B cell (primary cell): ENCODE data around the gene DNAJA4. TPM values are rescaled to one million over a fixed set of nuclear protein-coding genes. Genes with fewer than 3 reads are reported as not detected.
A peak's percentile ranks its signal among the peaks of the same experiment; 100 is the strongest.

Experiments
- ATAC-seq: fragments of 200-7000 bp; cut with Tn5 transposase; one replicate; pipeline ENCODE4 v1.10.0; 2021; ENCODE audit warnings: low read depth, mild to moderate bottlenecking, moderate number of reproducible peaks, moderate library complexity
- CTCF ChIA-PET: fragments of 350-600 bp; sonication (Branson Sonifier 250); formaldehyde crosslinking; loops from one replicate; lab custom pipeline; 2021; ENCODE audit warnings: antibody characterized with exemption, inconsistent platforms; lab: Charles Lee
- POLR2A ChIA-PET: fragments of 350-600 bp; sonication (Branson Sonifier 250); formaldehyde crosslinking; loops from one replicate; lab custom pipeline; 2021; ENCODE audit warnings: antibody characterized with exemption; lab: Charles Lee
- DNase-seq: peaks from one replicate; pipeline ENCODE4 v3.0.0; 2013
- H2AFZ ChIP-seq: 2 replicates; pipeline ENCODE4 v1.6.1; 2012; ENCODE audit warnings: mild to moderate bottlenecking, low read depth, low read length; ENCODE audit not compliant: insufficient read depth, poor library complexity, severe bottlenecking
- H3K27ac ChIP-seq, 2 donors: 1 replicate in 1 of 2; 2 replicates in 1 of 2; pipeline ENCODE4 v1.5.1; 2012 to 2013; ENCODE audit warnings: low read length in 2 of 2, mild to moderate bottlenecking in 2 of 2, moderate library complexity in 1 of 2
- H3K27me3 ChIP-seq, 4 experiments: fragments of 200-600 bp in 1 of 4; sonication (generic) in 1 of 4; replicated peaks in 1 of 4; 1 replicate in 2 of 4; 2 replicates in 2 of 4; pipeline versions ENCODE4 v1.6.1 to v1.7.0; 2013 to 2016; ENCODE audit warnings: low read length in 3 of 4, mild to moderate bottlenecking in 2 of 4, mixed read lengths in 1 of 4, moderate library complexity in 1 of 4; ENCODE audit not compliant: insufficient read depth in 4 of 4, control insufficient read depth in 3 of 4; ENCODE audit errors: control extremely low read depth in 1 of 4
- H3K36me3 ChIP-seq, 2 experiments: replicated peaks in 1 of 2; 1 replicate in 1 of 2; 2 replicates in 1 of 2; pipeline versions ENCODE4 v1.6.1 to v1.7.1; 2013; ENCODE audit warnings: low read length in 1 of 2; ENCODE audit not compliant: insufficient read depth in 2 of 2, control insufficient read depth in 1 of 2; ENCODE audit errors: control extremely low read depth in 1 of 2, extremely low read depth in 1 of 2
- H3K4me1 ChIP-seq, 2 donors: fragments of 200-600 bp in 1 of 2; sonication (generic) in 1 of 2; 1 replicate in 1 of 2; 2 replicates in 1 of 2; pipeline versions ENCODE4 v1.5.1 to v1.6.1; 2013 to 2017; ENCODE audit warnings: low read length in 2 of 2; ENCODE audit not compliant: control insufficient read depth in 2 of 2, insufficient read depth in 2 of 2
- H3K4me2 ChIP-seq: replicated peaks from 2 replicates; pipeline ENCODE3; 2012; ENCODE audit warnings: mild to moderate bottlenecking, low read depth, low read length; ENCODE audit not compliant: poor library complexity, severe bottlenecking
- H3K4me3 ChIP-seq, 5 experiments: fragments of 200-600 bp in 1 of 5; sonication (generic) in 1 of 5; 1 replicate in 3 of 5; 2 replicates in 2 of 5; pipeline versions ENCODE4 v1.5.1 to v1.7.0; 2011 to 2016; ENCODE audit warnings: low read length in 4 of 5, mild to moderate bottlenecking in 4 of 5, low read depth in 2 of 5, control low read depth in 1 of 5, moderate library complexity in 1 of 5; ENCODE audit not compliant: insufficient read depth in 1 of 5; ENCODE audit errors: control extremely low read depth in 1 of 5, extremely low read depth in 1 of 5
- H3K79me2 ChIP-seq: fragments of 200-600 bp; sonication (generic); one replicate; pipeline ENCODE4 v1.6.0; 2016; ENCODE audit warnings: low read length; ENCODE audit not compliant: control insufficient read depth, insufficient read depth
- H3K9ac ChIP-seq: fragments of 200-600 bp; sonication (generic); 2 replicates; pipeline ENCODE4 v1.6.1; 2017; ENCODE audit warnings: mild to moderate bottlenecking, low read length, moderate library complexity
- H3K9me3 ChIP-seq, 3 donors: one replicate each; pipeline versions ENCODE4 v1.6.1 to v1.7.1; 2013; ENCODE audit warnings: low read length in 2 of 3; ENCODE audit not compliant: control insufficient read depth in 2 of 3, insufficient read depth in 1 of 3; ENCODE audit errors: control extremely low read depth in 1 of 3
- H4K20me1 ChIP-seq: 2 replicates; pipeline ENCODE4 v1.6.0; 2012; ENCODE audit warnings: mild to moderate bottlenecking, low read length; ENCODE audit not compliant: insufficient read depth, control insufficient read depth, poor library complexity, severe bottlenecking
- H3K27ac Mint-ChIP-seq: one replicate; pipeline ENCODE4 v1.8.0; 2021; ENCODE audit warnings: mixed read lengths
- H3K27me3 Mint-ChIP-seq: one replicate; pipeline ENCODE4 v1.8.0; 2021; ENCODE audit warnings: mixed read lengths
- H3K4me1 Mint-ChIP-seq: one replicate; pipeline ENCODE4 v1.8.0; 2021; ENCODE audit warnings: mixed read lengths
- H3K4me3 Mint-ChIP-seq: one replicate; pipeline ENCODE4 v1.8.0; 2021; ENCODE audit warnings: mixed read lengths
- H3K9me3 Mint-ChIP-seq: one replicate; pipeline ENCODE4 v1.8.0; 2022; ENCODE audit warnings: mixed read lengths; ENCODE audit not compliant: insufficient read depth
- CTCF ChIP-seq: fragments of 200-600 bp; IDR thresholded peaks from one replicate; pipeline ENCODE4 v1.8.0; 2022; ENCODE audit warnings: antibody characterized with exemption, mild to moderate bottlenecking
- EZH2 ChIP-seq: IDR thresholded peaks from 2 replicates; pipeline ENCODE4 v1.6.1; 2012; ENCODE audit warnings: borderline replicate concordance, low read depth, mild to moderate bottlenecking, moderate library complexity, low read length; ENCODE audit not compliant: insufficient read depth, poor library complexity, severe bottlenecking
- WGBS: methylation state at CpG from one replicate; pipeline ENCODE4 v1.1.5; 2013; ENCODE audit warnings: missing lambda C conversion rate; ENCODE audit not compliant: insufficient coverage; 5-methylcytosine and 5-hydroxymethylcytosine counted together
- intact Hi-C: fragments of 100-400 bp; cut with micrococcal nuclease; formaldehyde crosslinking; loops from one replicate; pipeline ENCODE4 v1.10.0; 2022
- polyA minus RNA-seq: library from RNA; depleted of rRNA, polyadenylated mRNA; stranded (reverse); fragments of >200 nt; gene quantifications from 2 replicates; pipeline ENCODE4 v1.2.3, GENCODE V29; 2012
- polyA plus RNA-seq: library from polyadenylated mRNA; depleted of rRNA; stranded (reverse); fragments of >200 nt; gene quantifications from 2 replicates; pipeline ENCODE4 v1.2.3, GENCODE V29; 2012
- total RNA-seq, 2 donors: library from RNA; stranded (reverse); fragments of 120-200 nt in 1 of 2; gene quantifications; 1 replicate in 1 of 2; 2 replicates in 1 of 2; pipeline versions ENCODE4 v1.2.3 to v1.2.4, GENCODE V29; 2013 to 2022

DNAJA4 gene
- total RNA-seq (16.9 and 20.0 TPM in 2 replicates), polyA plus RNA-seq (13.2 and 19.2 TPM in 2 replicates), polyA minus RNA-seq (6.6 and 9.9 TPM in 2 replicates)
- 4.7 TPM for total RNA-seq (2013)

- POLR2A ChIA-PET, result interaction anchor here (0.5 to 1.3 kb wide), 2 partner anchors 35 to 1729 kb away, joined by 4 to 7 read pairs; partner anchors contain the start of gene SKIC8
Measured at GRCh38 chr15:78264304-78265136, at the start of gene DNAJA4. TSS of gene DNAJA4 (plus strand) at chr15:78264562. CDS start at chr15:78264764, 202 bp downstream.

More at GRCh38 chr15:78264304-78265136, at the start of gene DNAJA4:
- Histone ChIP-seq H3K9me3 (no peaks in the 10 kb centered on the region), H3K4me2 (peak within 1 kb of the TSS; percentile 82), H3K4me1 (peaks cover 10% of the 10 kb centered on the region in 2 donors), H3K36me3 (no peaks in the 10 kb centered on the region), H3K79me2 (no peaks in the 10 kb centered on the region), H3K27me3 (peaks cover 0 to 3% (median 0%) of the 10 kb centered on the region in 4 experiments), H3K9ac (peak within 1 kb of the TSS; percentile 78), H3K27ac (peak within 1 kb of the TSS; percentile 18 to 73), H2AFZ (peak within 1 kb of the TSS; percentile 80), H4K20me1 (no peaks in the 10 kb centered on the region), H3K4me3 (peak within 1 kb of the TSS; percentile 23 to 80 (median 65))
- DNase-seq (peak; percentile 74), ATAC-seq (peak; percentile 59)
- Mint-ChIP-seq H3K27me3 (no peaks in the 10 kb centered on the region), H3K9me3 (no peaks in the 10 kb centered on the region), H3K4me1 (peaks cover 13% of the 10 kb centered on the region), H3K27ac (peak within 1 kb of the TSS; percentile 89), H3K4me3 (peak within 1 kb of the TSS; percentile 88)
- 9% methylated on average over 107 of the region's 107 CpGs for WGBS
- TF ChIP-seq EZH2 (no peak), CTCF (no peak)
- CTCF ChIA-PET, result interaction anchor here (1.4 kb wide), 1 partner anchor 69 kb away, joined by 5 read pairs; no protein-coding TSS in a partner anchor
- intact Hi-C loops, result loop anchor here (1.0 kb wide), 1 partner anchor 35 kb away; the partner anchor contains the start of gene SKIC8
